HS-5 (cell line): ENCODE data around the gene HNRNPA3.
"Not testable (repeated sequence)": the region's sequence is repeated elsewhere in the genome, so short reads cannot be mapped to it uniquely, and the experiment has no call there.

Experiments
- DNase-seq: peaks from one replicate; pipeline ENCODE4 v3.0.0-alpha.2; 2012; ENCODE audit warnings: low read depth

The HNRNPA3 gene

GRCh38 chr2:177256026-177256425, 43.4 kb downstream of the HNRNPA3 start:
- DNase-seq = no peak

- DNase-seq = no peak
These were observed 44.1 kb downstream of the HNRNPA3 start for GRCh38 chr2:177256695-177257094.

GRCh38 chr2:177257471-177257870, 44.9 kb downstream of the HNRNPA3 start:
- DNase-seq = no peak

GRCh38 chr2:177258059-177258458, 45.5 kb downstream of the HNRNPA3 start:
- DNase-seq = no peak

- DNase-seq = no peak
These were observed 47.8 kb downstream of the HNRNPA3 start for GRCh38 chr2:177260379-177260778.

GRCh38 chr2:177261116-177262060, 48.8 kb downstream of the HNRNPA3 start:
- no peak for DNase-seq

- no peak for DNase-seq
These were observed 49.5 kb downstream of the HNRNPA3 start for GRCh38 chr2:177262092-177262491.

GRCh38 chr2:177262958-177263450, 50.4 kb downstream of the HNRNPA3 start:
- no peak for DNase-seq

GRCh38 chr2:177263451-177264208, 51.0 kb downstream of the HNRNPA3 start:
- peak; percentile 94 for DNase-seq

- no peak for DNase-seq
These were observed 51.7 kb downstream of the HNRNPA3 start for GRCh38 chr2:177264209-177264692.

- peak; percentile 60 for DNase-seq
These were observed 52.3 kb downstream of the HNRNPA3 start, which contains the start of gene NFE2L2 for GRCh38 chr2:177264693-177265587. NFE2L2 (minus strand) TSS chr2:177264727; CDS start chr2:177264576, 151 bp downstream.

GRCh38 chr2:177265824-177266817, 53.5 kb downstream of the HNRNPA3 start:
- DNase-seq = no peak

- not testable (repeated sequence) for DNase-seq
These were observed 54.4 kb downstream of the HNRNPA3 start for GRCh38 chr2:177266955-177267354.

- DNase-seq = no peak
These were observed 55.7 kb downstream of the HNRNPA3 start for GRCh38 chr2:177268187-177268871.

- no peak for DNase-seq
These were observed 56.3 kb downstream of the HNRNPA3 start for GRCh38 chr2:177268901-177269300.

GRCh38 chr2:177270531-177270930, 57.9 kb downstream of the HNRNPA3 start:
- DNase-seq = no peak

- DNase-seq = no peak
These were observed 59.5 kb downstream of the HNRNPA3 start for GRCh38 chr2:177271981-177272666.

- no peak for DNase-seq
These were observed 60.2 kb downstream of the HNRNPA3 start for GRCh38 chr2:177272765-177273164.

GRCh38 chr2:177273408-177273807, 60.8 kb downstream of the HNRNPA3 start:
- no peak for DNase-seq
